HG03196 (cell line): Measurements from ENCODE around the gene C1orf21.

Experiments
- ATAC-seq: cut with Tn5 transposase; IDR thresholded peaks from one replicate; pipeline ENCODE4 v1.9.1; 2021; ENCODE audit not compliant: unreplicated experiment

Gene C1orf21

GRCh38 chr1:184552446-184552845 is 165.6 kb downstream of the C1orf21 start:
- no peak for ATAC-seq

GRCh38 chr1:184553845-184554244 is 167.0 kb downstream of the C1orf21 start:
- ATAC-seq, result no peak

- ATAC-seq, result no peak
Observed at GRCh38 chr1:184555665-184556641, 169.1 kb downstream of the C1orf21 start.

GRCh38 chr1:184556665-184557064 is 169.8 kb downstream of the C1orf21 start:
- ATAC-seq, result no peak

GRCh38 chr1:184557423-184558347 is 170.9 kb downstream of the C1orf21 start:
- ATAC-seq, result no peak

- no peak for ATAC-seq
Observed at GRCh38 chr1:184558691-184559090, 171.9 kb downstream of the C1orf21 start.

- no peak for ATAC-seq
Observed at GRCh38 chr1:184559117-184559713, 172.4 kb downstream of the C1orf21 start.

GRCh38 chr1:184562806-184563205 is 176.0 kb downstream of the C1orf21 start:
- ATAC-seq, result no peak

GRCh38 chr1:184563308-184563707 is 176.5 kb downstream of the C1orf21 start:
- no peak for ATAC-seq

GRCh38 chr1:184567009-184567408 is 180.2 kb downstream of the C1orf21 start:
- ATAC-seq, result no peak

- ATAC-seq, result no peak
Observed at GRCh38 chr1:184567637-184568036, 180.8 kb downstream of the C1orf21 start.

GRCh38 chr1:184568148-184568547 is 181.3 kb downstream of the C1orf21 start:
- no peak for ATAC-seq

- ATAC-seq, result no peak
Observed at GRCh38 chr1:184569106-184569505, 182.3 kb downstream of the C1orf21 start.

- no peak for ATAC-seq
Observed at GRCh38 chr1:184574588-184574987, 187.8 kb downstream of the C1orf21 start.

- no peak for ATAC-seq
Observed at GRCh38 chr1:184576822-184577221, 190.0 kb downstream of the C1orf21 start.

- no peak for ATAC-seq
Observed at GRCh38 chr1:184577319-184577718, 190.5 kb downstream of the C1orf21 start.

GRCh38 chr1:184582411-184582810 is 195.6 kb downstream of the C1orf21 start:
- ATAC-seq, result no peak

- no peak for ATAC-seq
Observed at GRCh38 chr1:184583849-184584248, 197.0 kb downstream of the C1orf21 start.

- no peak for ATAC-seq
Observed at GRCh38 chr1:184588701-184589100, 201.9 kb downstream of the C1orf21 start.

- no peak for ATAC-seq
Observed at GRCh38 chr1:184590163-184590750, 203.4 kb downstream of the C1orf21 start.

- ATAC-seq, result no peak
Observed at GRCh38 chr1:184593597-184593996, 206.8 kb downstream of the C1orf21 start.
